Stimulated activated naive CD4-positive, alpha-beta T cell treated with Interleukin-2 at 50 U/mL for 16 hours (primary cell): Measurements from ENCODE around the gene C5orf52.
"Not testable (repeated sequence)": the region's sequence is repeated elsewhere in the genome, so short reads cannot be mapped to it uniquely, and the experiment has no call there.

ENCODE experiments used
- DNase-seq: peaks from one replicate; lab custom pipeline; 2025; lab: John Stamatoyannopoulos, UW

Gene C5orf52

GRCh38 chr5:157722895-157723294 is 51.6 kb downstream of the C5orf52 start:
- not testable (repeated sequence) for DNase-seq

- DNase-seq, result not testable (repeated sequence)
These were observed 55.3 kb downstream of the C5orf52 start for GRCh38 chr5:157726607-157727006.

- not testable (repeated sequence) for DNase-seq
These were observed 56.5 kb downstream of the C5orf52 start for GRCh38 chr5:157727858-157728257.
